Endodermal cell (in vitro differentiated cells): ENCODE data around the gene CLIP1. TPM values are rescaled to one million over a fixed set of nuclear protein-coding genes. Genes with fewer than 3 reads are reported as not detected.

Source experiments
- DNase-seq: peaks from one replicate; pipeline ENCODE4 v3.0.0-alpha.2; 2017
- H3K27ac ChIP-seq: 2 replicates; pipeline ENCODE4 v1.5.1; 2013; ENCODE audit warnings: mild to moderate bottlenecking, low read depth, low read length, moderate library complexity
- H3K27me3 ChIP-seq: 2 replicates; pipeline ENCODE4 v1.6.1; 2013; ENCODE audit warnings: mild to moderate bottlenecking, low read length, moderate library complexity; ENCODE audit not compliant: insufficient read depth, control insufficient read depth, poor library complexity, severe bottlenecking
- H3K36me3 ChIP-seq: 2 replicates; pipeline ENCODE4 v1.7.0; 2013; ENCODE audit warnings: mild to moderate bottlenecking, low read length, moderate library complexity; ENCODE audit not compliant: control insufficient read depth, insufficient read depth
- H3K4me1 ChIP-seq: one replicate; pipeline ENCODE4 v1.7.0; 2013; ENCODE audit warnings: low read length; ENCODE audit not compliant: control insufficient read depth, insufficient read depth
- H3K4me3 ChIP-seq: 2 replicates; pipeline ENCODE4 v1.5.1; 2013; ENCODE audit warnings: mild to moderate bottlenecking, low read length, moderate library complexity
- H3K9ac ChIP-seq: 2 replicates; pipeline ENCODE4 v1.6.1; 2013; ENCODE audit warnings: mild to moderate bottlenecking, low read length, moderate library complexity; ENCODE audit not compliant: poor library complexity, severe bottlenecking; ENCODE audit errors: extremely low read depth
- H3K9me3 ChIP-seq: 2 replicates; pipeline ENCODE4 v1.6.1; 2013; ENCODE audit warnings: mild to moderate bottlenecking, low read length, moderate library complexity; ENCODE audit not compliant: control insufficient read depth
- H3K27ac Mint-ChIP-seq: 2 replicates; pipeline ENCODE4 v1.8.0; 2020; ENCODE audit warnings: mixed read lengths
- H3K27me3 Mint-ChIP-seq: 2 replicates; pipeline ENCODE4 v1.8.0; 2021; ENCODE audit warnings: mild to moderate bottlenecking, mixed read lengths; ENCODE audit not compliant: insufficient read depth
- H3K36me3 Mint-ChIP-seq: 2 replicates; pipeline ENCODE4 v1.8.0; 2020; ENCODE audit warnings: low read depth, mixed read lengths
- H3K4me1 Mint-ChIP-seq: 2 replicates; pipeline ENCODE4 v1.8.0; 2020; ENCODE audit warnings: mixed read lengths
- H3K4me3 Mint-ChIP-seq: 2 replicates; pipeline ENCODE4 v1.8.0; 2020; ENCODE audit warnings: mild to moderate bottlenecking, moderate library complexity, mixed read lengths
- H3K9me3 Mint-ChIP-seq: 2 replicates; pipeline ENCODE4 v1.8.0; 2020; ENCODE audit warnings: mild to moderate bottlenecking, mixed read lengths
- WGBS, 2 experiments: methylation state at CpG; one replicate each; pipeline versions ENCODE4 v1.1.5 to v1.1.7; 2013; ENCODE audit warnings: missing lambda C conversion rate in 2 of 2, mixed read lengths in 1 of 2; ENCODE audit not compliant: insufficient coverage in 1 of 2, insufficient read length in 1 of 2; 5-methylcytosine and 5-hydroxymethylcytosine counted together
- total RNA-seq, 2 donors: library from RNA; stranded (reverse); fragmentation: NEBNext Ultra II Directional in 1 of 2; extraction: Animal tissue kit (Norgen Biotek cat#: 25700) in 1 of 2; gene quantifications; 2 replicates in 1 of 2; 3 replicates in 1 of 2; pipeline ENCODE4 v1.2.1, GENCODE V29; 2021
- TF ChIP-seq, protein P1 (sequence below): fragments of 200-600 bp; sonication (generic); conservative IDR thresholded peaks from 2 replicates; pipeline ENCODE4 v1.5.0; 2021; ENCODE audit warnings: antibody characterized with exemption, mild to moderate bottlenecking

CLIP1 gene
- total RNA-seq, 2 donors from 2014 or later: 56.5 to 65.1 TPM

DNA sequence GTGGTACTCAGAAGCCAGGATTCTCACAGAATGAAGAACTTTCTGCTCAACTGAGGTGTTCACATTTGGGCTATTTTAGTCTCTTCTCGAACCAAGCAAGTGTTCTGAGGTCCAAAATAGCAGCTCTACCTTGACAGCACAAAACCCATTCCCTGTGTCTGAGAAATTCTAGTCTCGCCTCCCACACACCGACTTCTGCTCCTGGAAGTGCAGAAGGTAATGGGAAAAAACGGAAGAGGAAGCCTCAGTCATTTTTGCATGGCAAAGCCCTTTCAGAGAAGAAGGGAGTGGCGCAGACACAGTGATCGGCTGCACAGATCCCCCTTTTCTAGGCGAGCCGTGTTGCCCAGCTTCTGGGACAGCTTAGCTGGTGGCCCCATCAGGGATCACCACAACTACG is 125.0 kb downstream of the CLIP1 start:
- WGBS, 2 experiments: 93 to 97% methylated on average over 8 to 9 of the region's 9 CpGs
- Mint-ChIP-seq H3K4me3 (no peak overlapping the region), H3K27me3 (no peaks in the 10 kb centered on the region), H3K4me1 (no peaks in the 10 kb centered on the region), H3K27ac (no peak overlapping the region), H3K36me3 (peaks cover 48% of the 10 kb centered on the region), H3K9me3 (no peaks in the 10 kb centered on the region)
- H3K36me3 ChIP-seq: peaks cover 39% of the 10 kb centered on the region
- no peaks in the 10 kb centered on the region for H3K4me1 ChIP-seq
- no peaks in the 10 kb centered on the region for H3K27me3 ChIP-seq
- no peaks in the 10 kb centered on the region for H3K9me3 ChIP-seq
- TF ChIP-seq, protein P1, sequence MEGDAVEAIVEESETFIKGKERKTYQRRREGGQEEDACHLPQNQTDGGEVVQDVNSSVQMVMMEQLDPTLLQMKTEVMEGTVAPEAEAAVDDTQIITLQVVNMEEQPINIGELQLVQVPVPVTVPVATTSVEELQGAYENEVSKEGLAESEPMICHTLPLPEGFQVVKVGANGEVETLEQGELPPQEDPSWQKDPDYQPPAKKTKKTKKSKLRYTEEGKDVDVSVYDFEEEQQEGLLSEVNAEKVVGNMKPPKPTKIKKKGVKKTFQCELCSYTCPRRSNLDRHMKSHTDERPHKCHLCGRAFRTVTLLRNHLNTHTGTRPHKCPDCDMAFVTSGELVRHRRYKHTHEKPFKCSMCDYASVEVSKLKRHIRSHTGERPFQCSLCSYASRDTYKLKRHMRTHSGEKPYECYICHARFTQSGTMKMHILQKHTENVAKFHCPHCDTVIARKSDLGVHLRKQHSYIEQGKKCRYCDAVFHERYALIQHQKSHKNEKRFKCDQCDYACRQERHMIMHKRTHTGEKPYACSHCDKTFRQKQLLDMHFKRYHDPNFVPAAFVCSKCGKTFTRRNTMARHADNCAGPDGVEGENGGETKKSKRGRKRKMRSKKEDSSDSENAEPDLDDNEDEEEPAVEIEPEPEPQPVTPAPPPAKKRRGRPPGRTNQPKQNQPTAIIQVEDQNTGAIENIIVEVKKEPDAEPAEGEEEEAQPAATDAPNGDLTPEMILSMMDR: no peak
- no peak overlapping the region for H3K27ac ChIP-seq
- DNase-seq: no peak
- H3K4me3 ChIP-seq: no peak overlapping the region
- H3K9ac ChIP-seq: no peak overlapping the region

DNA sequence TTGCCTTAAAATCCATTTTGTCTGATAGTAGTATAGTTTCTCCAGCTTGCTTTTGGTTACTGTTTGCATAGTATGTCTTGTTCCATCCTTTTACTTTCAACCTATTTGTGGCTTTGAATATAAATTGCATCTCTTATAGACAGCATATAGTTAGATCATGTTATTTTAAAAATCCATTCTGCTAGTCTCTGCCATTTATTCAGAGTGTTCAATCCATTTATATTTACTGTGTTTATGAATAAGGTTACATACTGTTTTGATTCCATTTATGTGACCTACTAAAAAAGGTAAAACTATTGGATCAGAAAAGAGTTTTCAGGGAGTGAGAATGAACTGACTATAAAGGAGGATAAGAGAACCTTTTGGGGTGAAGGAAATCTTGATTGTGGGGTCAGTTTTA is 126.6 kb downstream of the CLIP1 start:
- TF ChIP-seq, protein P1: no peak
- H3K4me3 Mint-ChIP-seq: no peak overlapping the region
- Histone ChIP-seq H3K4me1 (no peaks in the 10 kb centered on the region), H3K27ac (no peak overlapping the region), H3K9me3 (no peaks in the 10 kb centered on the region), H3K9ac (no peak overlapping the region), H3K27me3 (no peaks in the 10 kb centered on the region), H3K36me3 (peaks cover 31% of the 10 kb centered on the region), H3K4me3 (no peak overlapping the region)
- H3K9me3 Mint-ChIP-seq: no peaks in the 10 kb centered on the region
- H3K27ac Mint-ChIP-seq: no peak overlapping the region
- no peak for DNase-seq
- peaks cover 46% of the 10 kb centered on the region for H3K36me3 Mint-ChIP-seq
- no peaks in the 10 kb centered on the region for H3K4me1 Mint-ChIP-seq
- H3K27me3 Mint-ChIP-seq: no peaks in the 10 kb centered on the region

DNA sequence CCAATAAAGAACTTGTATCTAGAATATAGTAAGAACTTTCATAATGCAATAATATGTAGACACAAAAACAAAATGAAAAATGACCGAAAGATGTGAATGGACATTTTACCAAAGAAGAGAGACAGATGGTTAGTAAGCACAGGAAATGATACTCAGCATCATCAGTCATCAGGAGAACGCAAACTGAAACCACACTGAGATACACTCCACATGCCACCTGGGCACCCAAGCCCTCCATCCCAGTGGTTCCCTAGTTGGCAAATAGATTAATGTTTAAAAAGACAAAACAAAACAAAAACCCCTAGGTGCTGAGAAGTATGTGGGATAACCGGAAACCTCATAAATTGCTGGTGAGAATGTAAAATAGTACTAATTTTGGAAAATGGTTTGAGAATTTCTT is 129.4 kb downstream of the CLIP1 start:
- no peaks in the 10 kb centered on the region for H3K4me1 Mint-ChIP-seq
- no peak overlapping the region for H3K9ac ChIP-seq
- no peaks in the 10 kb centered on the region for H3K9me3 Mint-ChIP-seq
- H3K9me3 ChIP-seq: no peaks in the 10 kb centered on the region
- peaks cover 35% of the 10 kb centered on the region for H3K36me3 Mint-ChIP-seq
- H3K27ac Mint-ChIP-seq: no peak overlapping the region
- no peak for DNase-seq
- no peaks in the 10 kb centered on the region for H3K27me3 Mint-ChIP-seq
- H3K4me1 ChIP-seq: no peaks in the 10 kb centered on the region
- WGBS, 2 experiments: 100% methylated on average over 2 to 3 of the region's 3 CpGs
- H3K27me3 ChIP-seq: no peaks in the 10 kb centered on the region
- peaks cover 25% of the 10 kb centered on the region for H3K36me3 ChIP-seq
- TF ChIP-seq, protein P1: no peak
- H3K4me3 Mint-ChIP-seq: no peak overlapping the region
- no peak overlapping the region for H3K27ac ChIP-seq
- H3K4me3 ChIP-seq: no peak overlapping the region
